CD8-positive, alpha-beta memory T cell (primary cell): ENCODE results near the gene GRID2IP. TPM values are rescaled to one million over a fixed set of nuclear protein-coding genes. Genes with fewer than 3 reads are reported as not detected.

Experiments used
- polyA plus RNA-seq: library from polyadenylated mRNA; unstranded; fragments of 300-500 nt; fragmentation: Illumina TruSeq; gene quantifications from one replicate; pipeline ENCODE4 v1.2.3, GENCODE V29; 2021
- total RNA-seq, 2 experiments: library from RNA; stranded (reverse); gene quantifications; one replicate each; pipeline ENCODE4 v1.2.3, GENCODE V29; 2021

Gene GRID2IP
- total and polyA plus RNA-seq, 3 experiments from 2014 or later: 0.33 to 0.51 TPM; not detected in 1

Other genes starting within 250 kb of the GRID2IP start
- 10 to 100 TPM; 15.8 to 16.7 TPM for gene FAM220A, start 202.5 kb downstream of the GRID2IP start, total RNA-seq
- 5.5 TPM for gene FAM220A, start 202.5 kb downstream of the GRID2IP start, polyA plus RNA-seq
- 100 to 1,000 TPM; 224 to 231 TPM for gene RAC1, start 176.9 kb downstream of the GRID2IP start, total RNA-seq
- 299 TPM for gene RAC1, start 176.9 kb downstream of the GRID2IP start, polyA plus RNA-seq
- 10 to 100 TPM; 16.1 to 16.4 TPM for gene DAGLB, start 103.5 kb downstream of the GRID2IP start, total RNA-seq
- 9.7 TPM for gene DAGLB, start 103.5 kb downstream of the GRID2IP start, polyA plus RNA-seq
- gene KDELR2, start 67.3 kb downstream of the GRID2IP start, total RNA-seq: 10 to 100 TPM; 67.7 to 68.9 TPM
- gene KDELR2, start 67.3 kb downstream of the GRID2IP start, polyA plus RNA-seq: 51.3 TPM
- 10 to 100 TPM; 31.6 to 34.9 TPM for gene ZDHHC4, start 26.0 kb upstream of the GRID2IP start, total RNA-seq
- gene ZDHHC4, start 26.0 kb upstream of the GRID2IP start, polyA plus RNA-seq: 57.6 TPM
- 10 to 100 TPM; 45.8 to 47.3 TPM for gene INTS15, start 38.6 kb upstream of the GRID2IP start, total RNA-seq
- 46.9 TPM for gene INTS15, start 38.6 kb upstream of the GRID2IP start, polyA plus RNA-seq
- gene ZNF853, start 64.1 kb upstream of the GRID2IP start, total RNA-seq: 1 to 10 TPM; 3.5 to 4.5 TPM
- gene ZNF853, start 64.1 kb upstream of the GRID2IP start, polyA plus RNA-seq: 11.2 TPM
- 10 to 100 TPM; 26.5 TPM for gene ZNF316, start 85.9 kb upstream of the GRID2IP start, total RNA-seq
- gene ZNF316, start 85.9 kb upstream of the GRID2IP start, polyA plus RNA-seq: 5.2 TPM
- gene ZNF12, start 155.5 kb upstream of the GRID2IP start, total RNA-seq: 10 to 100 TPM; 18.8 to 19.4 TPM
- 34.5 TPM for gene ZNF12, start 155.5 kb upstream of the GRID2IP start, polyA plus RNA-seq
- 1 to 10 TPM in 1 of 2 experiments, under 1 TPM in 1; 0.09 to 1.0 TPM for gene RSPH10B2, start 202.6 kb upstream of the GRID2IP start, total RNA-seq
- gene RSPH10B2, start 202.6 kb upstream of the GRID2IP start, polyA plus RNA-seq: not detected